Left ventricle myocardium inferior (tissue), 1 donor: ENCODE measurements around the gene FAM174B. TPM values are rescaled to one million over a fixed set of nuclear protein-coding genes. Genes with fewer than 3 reads are reported as not detected.

Experiments
- DNase-seq: peaks from one replicate; pipeline ENCODE4 v3.0.0-alpha.2; 2020
- H3K27ac ChIP-seq: fragments of 200-600 bp; replicated peaks from 2 replicates; pipeline ENCODE4 v1.8.0; 2021
- H3K27me3 ChIP-seq: fragments of 200-600 bp; 2 replicates; pipeline ENCODE4 v1.8.0; 2021; ENCODE audit warnings: low read depth
- H3K36me3 ChIP-seq: fragments of 200-600 bp; 2 replicates; pipeline ENCODE4 v1.8.0; 2021
- H3K4me1 ChIP-seq: fragments of 200-600 bp; 2 replicates; pipeline ENCODE4 v1.8.0; 2021
- H3K4me3 ChIP-seq: fragments of 200-600 bp; 2 replicates; pipeline ENCODE4 v1.8.0; 2021; ENCODE audit warnings: mild to moderate bottlenecking, moderate library complexity
- H3K9me3 ChIP-seq: fragments of 200-600 bp; replicated peaks from 2 replicates; pipeline ENCODE4 v1.8.0; 2021
- intact Hi-C: fragments of 100-400 bp; cut with micrococcal nuclease; formaldehyde crosslinking; loops from one replicate; pipeline ENCODE4 v1.11.0; 2022
- total RNA-seq: library from RNA; stranded (reverse); fragmentation: NEBNext Ultra II Directional; extraction: Animal tissue kit (Norgen Biotek cat#: 25700); gene quantifications from one replicate; pipeline ENCODE4 v1.2.1, GENCODE V29; 2021
- TF ChIP-seq, protein P1 (sequence below): fragments of 200-600 bp; IDR thresholded peaks from 2 replicates; pipeline ENCODE4 v1.8.0; 2021; ENCODE audit warnings: antibody characterized with exemption, mild to moderate bottlenecking, borderline replicate concordance
- donor health status: DM: no; HTN: yes; CAD: no; lungs with severe emphysema.

FAM174B gene
- total RNA-seq, 1 donor from 2014 or later, result 17.1 TPM

DNA sequence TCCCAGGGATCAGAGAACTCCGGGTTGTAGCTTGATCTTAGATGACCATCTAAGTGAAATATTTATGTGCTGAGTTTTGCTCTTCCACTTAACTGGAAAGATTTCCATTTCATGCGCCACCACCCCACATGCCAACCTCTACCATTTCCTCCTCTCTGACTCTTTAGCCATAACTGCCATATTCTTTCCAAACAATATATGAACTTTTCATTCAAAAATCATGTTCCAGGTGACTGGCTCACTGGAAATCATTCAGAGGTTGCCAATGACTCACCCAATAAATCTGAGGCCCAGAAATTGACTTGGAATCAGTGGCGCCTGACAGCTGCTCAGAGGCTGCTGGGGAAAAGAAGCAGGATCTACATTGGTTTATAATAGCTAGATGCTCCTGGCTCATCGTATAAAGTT lies 31.6 kb upstream of the FAM174B start:
- no peak overlapping the region for H3K4me3 ChIP-seq
- TF ChIP-seq, protein P1, sequence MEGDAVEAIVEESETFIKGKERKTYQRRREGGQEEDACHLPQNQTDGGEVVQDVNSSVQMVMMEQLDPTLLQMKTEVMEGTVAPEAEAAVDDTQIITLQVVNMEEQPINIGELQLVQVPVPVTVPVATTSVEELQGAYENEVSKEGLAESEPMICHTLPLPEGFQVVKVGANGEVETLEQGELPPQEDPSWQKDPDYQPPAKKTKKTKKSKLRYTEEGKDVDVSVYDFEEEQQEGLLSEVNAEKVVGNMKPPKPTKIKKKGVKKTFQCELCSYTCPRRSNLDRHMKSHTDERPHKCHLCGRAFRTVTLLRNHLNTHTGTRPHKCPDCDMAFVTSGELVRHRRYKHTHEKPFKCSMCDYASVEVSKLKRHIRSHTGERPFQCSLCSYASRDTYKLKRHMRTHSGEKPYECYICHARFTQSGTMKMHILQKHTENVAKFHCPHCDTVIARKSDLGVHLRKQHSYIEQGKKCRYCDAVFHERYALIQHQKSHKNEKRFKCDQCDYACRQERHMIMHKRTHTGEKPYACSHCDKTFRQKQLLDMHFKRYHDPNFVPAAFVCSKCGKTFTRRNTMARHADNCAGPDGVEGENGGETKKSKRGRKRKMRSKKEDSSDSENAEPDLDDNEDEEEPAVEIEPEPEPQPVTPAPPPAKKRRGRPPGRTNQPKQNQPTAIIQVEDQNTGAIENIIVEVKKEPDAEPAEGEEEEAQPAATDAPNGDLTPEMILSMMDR, result no peak
- no peak overlapping the region for H3K27ac ChIP-seq
- no peaks in the 10 kb centered on the region for H3K36me3 ChIP-seq
- intact Hi-C loops, result loop anchor here (10.0 kb wide), 1 partner anchor 162 kb away; no protein-coding TSS in a partner anchor
- no peak for DNase-seq
- H3K27me3 ChIP-seq, result no peaks in the 10 kb centered on the region
- peaks cover 6% of the 10 kb centered on the region for H3K9me3 ChIP-seq
- peaks cover 5% of the 10 kb centered on the region for H3K4me1 ChIP-seq

DNA sequence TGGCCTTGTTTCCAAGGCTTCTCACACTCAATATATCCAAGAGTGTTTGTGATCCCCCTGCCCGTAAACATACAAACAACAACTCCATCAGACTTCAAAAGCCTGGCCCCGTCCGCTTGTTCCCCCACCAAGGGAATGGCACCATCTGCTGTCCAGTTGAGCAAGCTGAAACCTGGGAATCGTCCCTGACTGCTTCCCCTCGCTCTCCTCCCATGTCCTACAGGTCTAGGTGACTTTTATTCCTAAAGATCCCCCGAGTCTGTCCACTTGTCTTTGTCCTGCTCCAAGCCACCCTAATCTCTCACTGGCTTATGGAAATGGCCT lies 27.9 kb upstream of the FAM174B start:
- H3K4me3 ChIP-seq, result no peak overlapping the region
- DNase-seq, result peak; percentile 32
- TF ChIP-seq, protein P1, result peak; percentile 80
- no peaks in the 10 kb centered on the region for H3K36me3 ChIP-seq
- peaks cover 12% of the 10 kb centered on the region for H3K4me1 ChIP-seq
- H3K27me3 ChIP-seq, result no peaks in the 10 kb centered on the region
- peaks cover 3% of the 10 kb centered on the region for H3K9me3 ChIP-seq
- intact Hi-C loops, result loop anchor here (10.0 kb wide), 1 partner anchor 159 kb away; no protein-coding TSS in a partner anchor
- H3K27ac ChIP-seq, result no peak overlapping the region

DNA sequence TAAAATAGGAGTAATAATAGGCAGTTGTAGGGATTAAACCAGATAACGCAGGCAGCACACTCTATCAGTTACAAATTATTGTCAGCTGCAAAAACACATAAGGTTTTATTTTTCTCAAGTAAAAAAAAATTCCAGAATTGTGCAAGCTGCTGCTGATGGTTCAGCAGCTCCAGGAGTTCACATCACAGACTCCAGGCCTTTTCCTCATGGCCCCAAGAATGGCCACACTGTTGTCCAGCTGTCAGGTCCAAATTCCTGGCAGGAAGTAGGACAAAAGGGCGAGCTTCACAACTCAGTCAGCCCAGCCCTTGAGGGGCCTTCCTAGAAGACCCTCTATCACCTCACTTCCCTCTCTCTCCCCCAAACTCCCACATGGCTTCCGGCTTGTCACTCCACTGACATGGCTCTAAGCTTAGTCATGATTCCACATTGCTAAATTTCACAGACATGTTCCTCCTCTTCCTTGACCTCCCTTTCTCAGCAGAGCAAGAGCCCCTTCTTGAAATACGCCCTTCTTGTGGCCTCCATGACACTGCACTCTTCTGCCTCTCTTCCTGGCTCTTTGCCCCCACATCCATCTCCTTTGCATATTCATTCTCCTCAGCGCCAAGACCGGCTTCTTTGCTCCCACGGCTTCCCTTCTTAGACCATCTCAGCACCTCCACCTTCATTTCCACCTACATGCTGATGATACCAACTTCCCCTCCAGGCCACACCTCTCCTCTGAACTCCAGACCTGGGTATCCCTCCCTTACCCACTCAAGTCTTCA lies 27.4 kb upstream of the FAM174B start:
- peak overlapping the region; percentile 55 for H3K27ac ChIP-seq
- no peak overlapping the region for H3K4me3 ChIP-seq
- intact Hi-C loops, result loop anchor here (10.0 kb wide), 1 partner anchor 158 kb away; no protein-coding TSS in a partner anchor
- TF ChIP-seq, protein P1, result no peak
- H3K27me3 ChIP-seq, result no peaks in the 10 kb centered on the region
- no peaks in the 10 kb centered on the region for H3K9me3 ChIP-seq
- peaks cover 12% of the 10 kb centered on the region for H3K4me1 ChIP-seq
- DNase-seq, result peak; percentile 34
- no peaks in the 10 kb centered on the region for H3K36me3 ChIP-seq

DNA sequence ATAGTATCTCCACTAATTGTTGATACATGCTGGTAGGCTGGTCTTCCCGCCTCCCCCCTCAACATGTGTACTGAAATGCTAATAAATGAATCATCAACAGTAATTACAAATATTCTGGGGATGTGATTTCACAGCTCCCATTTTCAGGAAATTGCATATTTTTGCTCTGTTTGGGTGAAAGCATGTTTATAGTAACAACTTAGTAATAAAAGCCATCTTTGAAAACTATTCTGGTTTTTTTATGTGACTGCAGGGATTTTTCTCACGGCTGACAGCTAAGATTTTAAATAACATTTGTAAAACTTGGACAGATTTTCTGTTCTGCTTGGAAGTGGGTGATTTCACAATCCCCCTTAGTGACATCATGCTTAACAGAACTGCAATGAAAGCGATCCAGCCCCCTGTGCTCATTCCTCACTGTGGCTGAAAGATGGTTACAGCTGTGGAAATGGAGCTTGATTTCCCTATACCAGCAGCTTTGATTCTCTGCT lies 25.6 kb upstream of the FAM174B start:
- H3K4me1 ChIP-seq, result peaks cover 12% of the 10 kb centered on the region
- TF ChIP-seq, protein P1, result no peak
- no peak overlapping the region for H3K4me3 ChIP-seq
- no peaks in the 10 kb centered on the region for H3K36me3 ChIP-seq
- H3K27ac ChIP-seq, result peak overlapping the region; percentile 55
- H3K27me3 ChIP-seq, result no peaks in the 10 kb centered on the region
- intact Hi-C loops, result loop anchor here (10.0 kb wide), 1 partner anchor 156 kb away; no protein-coding TSS in a partner anchor
- H3K9me3 ChIP-seq, result no peaks in the 10 kb centered on the region
- no peak for DNase-seq

DNA sequence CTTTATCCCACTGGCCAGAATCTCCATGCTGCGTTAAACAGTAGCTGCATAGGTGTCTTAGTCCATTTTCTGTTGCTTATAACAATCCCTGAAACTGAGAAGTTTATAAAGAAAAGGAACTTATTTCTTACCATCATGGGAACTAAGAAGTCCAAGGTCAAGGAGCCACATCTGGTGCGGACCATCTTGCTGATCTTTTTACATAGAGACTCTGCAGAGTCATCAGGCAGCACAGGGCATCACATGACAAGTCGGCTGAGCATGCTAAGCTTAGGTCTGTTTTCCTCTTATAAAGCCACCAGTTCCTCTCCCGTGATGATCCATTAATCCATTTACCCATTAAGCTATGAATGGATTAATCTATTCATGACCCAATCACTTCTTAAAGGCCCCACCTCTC lies 22.4 kb upstream of the FAM174B start:
- TF ChIP-seq, protein P1, result no peak
- H3K36me3 ChIP-seq, result no peaks in the 10 kb centered on the region
- no peaks in the 10 kb centered on the region for H3K27me3 ChIP-seq
- H3K4me3 ChIP-seq, result peak overlapping the region; percentile 11
- peaks cover 9% of the 10 kb centered on the region for H3K4me1 ChIP-seq
- intact Hi-C loops, result no loop called here
- H3K9me3 ChIP-seq, result no peaks in the 10 kb centered on the region
- H3K27ac ChIP-seq, result no peak overlapping the region
- no peak for DNase-seq
